ENCODE data around the gene CADPS2.

The CADPS2 gene

DNA sequence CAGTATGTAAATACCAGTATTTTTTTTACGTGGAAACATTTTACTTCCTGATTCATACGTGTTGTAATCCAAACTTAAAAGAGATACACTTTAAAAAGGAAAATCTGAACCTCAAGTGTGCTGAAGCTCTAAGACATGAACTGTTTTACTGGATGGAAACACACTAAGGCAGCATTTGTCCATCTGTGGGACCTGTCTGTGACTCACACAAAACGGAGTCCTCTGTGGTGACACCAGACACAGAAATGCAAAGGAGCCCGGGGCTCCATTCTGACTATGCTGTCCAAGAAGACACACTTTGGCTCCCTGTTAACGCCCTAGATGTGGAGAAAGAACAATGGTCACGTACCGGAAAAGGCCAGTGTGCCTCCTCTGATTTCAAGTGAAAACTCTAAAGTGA, 211.2 kb downstream of the CADPS2 start:
- Histone ChIP-seq H3K27me3 (ENCODE audit: insufficient read depth, low read length) (no peaks in the 10 kb centered on the region), H3K4me2 (ENCODE audit: low read length) (no peak overlapping the region), H3K9me2 (ENCODE audit: low read depth, low read length) (no peaks in the 10 kb centered on the region), H4K20me1 (ENCODE audit: insufficient read depth, low read length) (no peaks in the 10 kb centered on the region), H3K4me3 (ENCODE audit: low read depth, low read length, poor library complexity, severe bottlenecking) (no peak overlapping the region), H3K4me1 (ENCODE audit: insufficient read depth, low read length, severe bottlenecking) (no peaks in the 10 kb centered on the region), H2AFZ (ENCODE audit: low read length) (no peak overlapping the region), H3K9me3 (ENCODE audit: low read length) (no peaks in the 10 kb centered on the region), H3K9ac (ENCODE audit: low read length) (no peak overlapping the region), H3K36me3 (ENCODE audit: insufficient read depth, low read length) (no peaks in the 10 kb centered on the region), H3F3A (ENCODE audit: insufficient read depth, low read length) (no peaks in the 10 kb centered on the region), H3K27ac (ENCODE audit: low read depth, low read length, poor library complexity, severe bottlenecking) (no peak overlapping the region), H3K79me2 (ENCODE audit: insufficient read depth, low read length) (no peaks in the 10 kb centered on the region)
- no peak for TF ChIP-seq EZH2 (IDR thresholded peaks at IDR 0.05; ENCODE audit: borderline replicate concordance, low read length)
- TF ChIP-seq, protein P1, sequence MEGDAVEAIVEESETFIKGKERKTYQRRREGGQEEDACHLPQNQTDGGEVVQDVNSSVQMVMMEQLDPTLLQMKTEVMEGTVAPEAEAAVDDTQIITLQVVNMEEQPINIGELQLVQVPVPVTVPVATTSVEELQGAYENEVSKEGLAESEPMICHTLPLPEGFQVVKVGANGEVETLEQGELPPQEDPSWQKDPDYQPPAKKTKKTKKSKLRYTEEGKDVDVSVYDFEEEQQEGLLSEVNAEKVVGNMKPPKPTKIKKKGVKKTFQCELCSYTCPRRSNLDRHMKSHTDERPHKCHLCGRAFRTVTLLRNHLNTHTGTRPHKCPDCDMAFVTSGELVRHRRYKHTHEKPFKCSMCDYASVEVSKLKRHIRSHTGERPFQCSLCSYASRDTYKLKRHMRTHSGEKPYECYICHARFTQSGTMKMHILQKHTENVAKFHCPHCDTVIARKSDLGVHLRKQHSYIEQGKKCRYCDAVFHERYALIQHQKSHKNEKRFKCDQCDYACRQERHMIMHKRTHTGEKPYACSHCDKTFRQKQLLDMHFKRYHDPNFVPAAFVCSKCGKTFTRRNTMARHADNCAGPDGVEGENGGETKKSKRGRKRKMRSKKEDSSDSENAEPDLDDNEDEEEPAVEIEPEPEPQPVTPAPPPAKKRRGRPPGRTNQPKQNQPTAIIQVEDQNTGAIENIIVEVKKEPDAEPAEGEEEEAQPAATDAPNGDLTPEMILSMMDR (IDR thresholded peaks at IDR 0.05; ENCODE audit: low read length), result no peak

DNA sequence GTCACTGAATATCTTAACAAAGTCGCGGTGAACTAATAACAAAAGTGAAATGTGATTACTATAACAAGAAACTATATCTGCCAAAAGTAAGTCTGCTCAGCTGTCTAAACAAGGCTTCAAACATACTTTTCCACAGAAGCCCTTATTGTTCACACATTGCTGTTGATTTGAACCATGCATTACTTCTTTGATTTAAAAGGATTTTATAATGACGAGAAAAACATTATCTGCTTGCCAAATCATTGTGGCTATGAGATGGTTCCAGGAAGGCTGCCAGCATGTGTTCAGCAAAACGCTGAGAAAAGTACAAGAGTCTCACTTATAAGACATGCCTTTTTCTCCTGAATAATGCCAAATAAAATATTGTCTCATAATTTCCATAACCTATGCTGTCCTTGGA, 211.8 kb downstream of the CADPS2 start:
- H3K36me3 ChIP-seq (ENCODE audit: insufficient read depth, low read length), result no peaks in the 10 kb centered on the region
- no peaks in the 10 kb centered on the region for H3K9me3 ChIP-seq (ENCODE audit: low read length)
- no peaks in the 10 kb centered on the region for H3K79me2 ChIP-seq (ENCODE audit: insufficient read depth, low read length)
- H3K27me3 ChIP-seq (ENCODE audit: insufficient read depth, low read length), result no peaks in the 10 kb centered on the region
- no peaks in the 10 kb centered on the region for H3F3A ChIP-seq (ENCODE audit: insufficient read depth, low read length)
- no peaks in the 10 kb centered on the region for H3K4me1 ChIP-seq (ENCODE audit: insufficient read depth, low read length, severe bottlenecking)
- H3K27ac ChIP-seq (ENCODE audit: low read depth, low read length, poor library complexity, severe bottlenecking), result no peak overlapping the region
- H3K4me2 ChIP-seq (ENCODE audit: low read length), result no peak overlapping the region
- H3K9ac ChIP-seq (ENCODE audit: low read length), result no peak overlapping the region
- TF ChIP-seq EZH2 (IDR thresholded peaks at IDR 0.05; ENCODE audit: borderline replicate concordance, low read length), result no peak
- TF ChIP-seq, protein P1 (IDR thresholded peaks at IDR 0.05; ENCODE audit: low read length), result no peak
- H2AFZ ChIP-seq (ENCODE audit: low read length), result no peak overlapping the region
- H4K20me1 ChIP-seq (ENCODE audit: insufficient read depth, low read length), result no peaks in the 10 kb centered on the region
- H3K4me3 ChIP-seq (ENCODE audit: low read depth, low read length, poor library complexity, severe bottlenecking), result no peak overlapping the region
- H3K9me2 ChIP-seq (ENCODE audit: low read depth, low read length), result no peaks in the 10 kb centered on the region

DNA sequence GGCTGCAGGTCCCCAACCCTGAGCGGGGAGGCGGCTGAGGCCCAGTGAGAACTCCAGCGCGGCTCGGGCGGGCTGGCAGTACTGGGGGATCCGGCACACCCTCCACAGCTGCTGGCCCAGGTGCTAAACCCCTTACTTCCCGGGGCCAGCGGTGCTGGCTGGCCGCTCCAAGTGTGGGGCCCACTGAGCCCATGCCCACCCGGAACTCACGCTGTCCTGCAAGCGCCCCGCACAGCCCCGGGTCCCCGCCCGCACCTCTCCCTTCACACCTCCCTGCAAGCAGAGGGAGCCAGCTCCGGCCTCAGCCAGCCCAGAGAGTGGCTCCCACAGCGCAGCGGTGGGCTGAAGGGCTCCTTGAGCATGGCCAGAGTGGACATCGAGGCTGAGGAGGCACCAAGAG, 212.3 kb downstream of the CADPS2 start:
- no peak overlapping the region for H3K27ac ChIP-seq (ENCODE audit: low read depth, low read length, poor library complexity, severe bottlenecking)
- no peaks in the 10 kb centered on the region for H4K20me1 ChIP-seq (ENCODE audit: insufficient read depth, low read length)
- H3K4me3 ChIP-seq (ENCODE audit: low read depth, low read length, poor library complexity, severe bottlenecking), result no peak overlapping the region
- no peaks in the 10 kb centered on the region for H3K4me1 ChIP-seq (ENCODE audit: insufficient read depth, low read length, severe bottlenecking)
- H3K4me2 ChIP-seq (ENCODE audit: low read length), result no peak overlapping the region
- no peaks in the 10 kb centered on the region for H3K27me3 ChIP-seq (ENCODE audit: insufficient read depth, low read length)
- H3K36me3 ChIP-seq (ENCODE audit: insufficient read depth, low read length), result no peaks in the 10 kb centered on the region
- no peak overlapping the region for H3K9ac ChIP-seq (ENCODE audit: low read length)
- H3F3A ChIP-seq (ENCODE audit: insufficient read depth, low read length), result no peaks in the 10 kb centered on the region
- H3K9me3 ChIP-seq (ENCODE audit: low read length), result no peaks in the 10 kb centered on the region
- no peak overlapping the region for H2AFZ ChIP-seq (ENCODE audit: low read length)
- no peaks in the 10 kb centered on the region for H3K9me2 ChIP-seq (ENCODE audit: low read depth, low read length)
- no peaks in the 10 kb centered on the region for H3K79me2 ChIP-seq (ENCODE audit: insufficient read depth, low read length)
- TF ChIP-seq, protein P1 (IDR thresholded peaks at IDR 0.05; ENCODE audit: low read length), result no peak
